OCI-LY1 (cell line): ENCODE data around the gene RHOT1.

Source experiments
- EZH2 ChIP-seq: fragments of 200-600 bp; sonication (generic), shearing (Covaris generic); IDR thresholded peaks from 2 replicates; pipeline ENCODE4 v1.8.0; 2017; ENCODE audit warnings: borderline replicate concordance, mixed run types, mild to moderate bottlenecking, antibody characterized with exemption, low read length, moderate library complexity, mixed read lengths
- TF ChIP-seq, protein P1 (sequence below): fragments of 200-600 bp; sonication (generic), shearing (Covaris generic); IDR thresholded peaks from 2 replicates; pipeline ENCODE4 v1.5.1; 2017; ENCODE audit warnings: mild to moderate bottlenecking, antibody characterized with exemption, low read length, moderate library complexity, mixed read lengths

- TF ChIP-seq EZH2 = no peak
- TF ChIP-seq, protein P1, sequence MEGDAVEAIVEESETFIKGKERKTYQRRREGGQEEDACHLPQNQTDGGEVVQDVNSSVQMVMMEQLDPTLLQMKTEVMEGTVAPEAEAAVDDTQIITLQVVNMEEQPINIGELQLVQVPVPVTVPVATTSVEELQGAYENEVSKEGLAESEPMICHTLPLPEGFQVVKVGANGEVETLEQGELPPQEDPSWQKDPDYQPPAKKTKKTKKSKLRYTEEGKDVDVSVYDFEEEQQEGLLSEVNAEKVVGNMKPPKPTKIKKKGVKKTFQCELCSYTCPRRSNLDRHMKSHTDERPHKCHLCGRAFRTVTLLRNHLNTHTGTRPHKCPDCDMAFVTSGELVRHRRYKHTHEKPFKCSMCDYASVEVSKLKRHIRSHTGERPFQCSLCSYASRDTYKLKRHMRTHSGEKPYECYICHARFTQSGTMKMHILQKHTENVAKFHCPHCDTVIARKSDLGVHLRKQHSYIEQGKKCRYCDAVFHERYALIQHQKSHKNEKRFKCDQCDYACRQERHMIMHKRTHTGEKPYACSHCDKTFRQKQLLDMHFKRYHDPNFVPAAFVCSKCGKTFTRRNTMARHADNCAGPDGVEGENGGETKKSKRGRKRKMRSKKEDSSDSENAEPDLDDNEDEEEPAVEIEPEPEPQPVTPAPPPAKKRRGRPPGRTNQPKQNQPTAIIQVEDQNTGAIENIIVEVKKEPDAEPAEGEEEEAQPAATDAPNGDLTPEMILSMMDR = no peak
Measured at GRCh38 chr17:32102172-32102571, 40.1 kb upstream of the RHOT1 start.
